Heart left ventricle (tissue), 16 donors: ENCODE measurements around the gene SHISA9. TPM values are rescaled to one million over a fixed set of nuclear protein-coding genes. Genes with fewer than 3 reads are reported as not detected.

Experiments
- ATAC-seq, 4 donors: fragments of 200-7000 bp; cut with Tn5 transposase; one replicate each; pipeline ENCODE4 v1.9.1; 2020 to 2022; ENCODE audit warnings: moderate library complexity in 4 of 4, mild to moderate bottlenecking in 3 of 4, moderate number of reproducible peaks in 1 of 4
- DNase-seq, 5 donors: peaks; one replicate each; pipeline ENCODE4 v3.0.0-alpha.2; 2020
- H3K27ac ChIP-seq, 12 donors: fragments of 200-600 bp; sonication (generic) in 4 of 12; one replicate each; pipeline versions ENCODE4 v1.5.0 to v1.8.0; 2016 to 2022; ENCODE audit warnings: mild to moderate bottlenecking in 2 of 12
- H3K27me3 ChIP-seq, 9 donors: fragments of 200-600 bp; sonication (generic) in 2 of 9; one replicate each; pipeline versions ENCODE4 v1.5.1 to v1.8.0; 2016 to 2022; ENCODE audit warnings: mild to moderate bottlenecking in 3 of 9
- H3K36me3 ChIP-seq, 9 donors: fragments of 200-600 bp; sonication (generic) in 2 of 9; one replicate each; pipeline versions ENCODE4 v1.5.0 to v1.8.0; 2018 to 2022; ENCODE audit warnings: mild to moderate bottlenecking in 2 of 9
- H3K4me1 ChIP-seq, 12 donors: fragments of 200-600 bp; sonication (generic) in 4 of 12; one replicate each; pipeline versions ENCODE4 v1.5.0 to v1.8.0; 2016 to 2022; ENCODE audit warnings: mild to moderate bottlenecking in 3 of 12
- H3K4me3 ChIP-seq, 12 donors: fragments of 200-600 bp; sonication (generic) in 4 of 12; one replicate each; pipeline versions ENCODE4 v1.5.0 to v1.8.0; 2017 to 2022; ENCODE audit warnings: mild to moderate bottlenecking in 9 of 12, moderate library complexity in 4 of 12
- H3K9me3 ChIP-seq, 12 donors: fragments of 200-600 bp; sonication (generic) in 4 of 12; one replicate each; pipeline versions ENCODE4 v1.5.0 to v1.8.0; 2016 to 2022; ENCODE audit warnings: mild to moderate bottlenecking in 1 of 12
- POLR2A ChIP-seq, 2 donors: fragments of 450-650 bp; IDR thresholded peaks; one replicate each; pipeline ENCODE4 v1.6.1; 2017; ENCODE audit warnings: antibody characterized with exemption in 2 of 2, mild to moderate bottlenecking in 2 of 2, moderate library complexity in 2 of 2
- WGBS, 4 donors: extraction: QIAGEN DNeasy Blood & Tissue Kit in 2 of 4; methylation state at CpG; one replicate each; pipeline versions ENCODE4 v1.1.5 to v1.1.7; 2013 to 2018; 5-methylcytosine and 5-hydroxymethylcytosine counted together
- intact Hi-C, 10 donors: fragments of 100-400 bp; cut with DNase I; formaldehyde crosslinking; loops; one replicate each; pipeline versions ENCODE4 v1.11.1 to v1.14.2; 2022
- polyA plus RNA-seq, 2 donors: library from polyadenylated mRNA; stranded (reverse); fragments of 200-250 nt; gene quantifications; one replicate each; pipeline ENCODE4 v1.2.3, GENCODE V29; 2013
- total RNA-seq, 9 donors: library from RNA; depleted of rRNA in 2 of 9; stranded (reverse); fragments of >200 nt in 2 of 9; fragmentation: NEBNext Ultra II Directional in 3 of 9; extraction: Animal tissue kit (Norgen Biotek cat#: 25700) in 3 of 9; gene quantifications; one replicate each; pipeline versions ENCODE4 v1.1.0 to v1.2.4, GENCODE V29; 2016 to 2023
- TF ChIP-seq, protein P1 (sequence below), 12 donors: fragments of 200-600 bp; sonication (generic) in 4 of 12; IDR thresholded peaks; one replicate each; pipeline versions ENCODE4 v1.5.0 to v1.8.0; 2018 to 2022; ENCODE audit warnings: antibody characterized with exemption in 12 of 12, mild to moderate bottlenecking in 5 of 12
- donor health status: ischemic (EF 13 %, LVEDD 7.1; RV severe dilation, severe dysfunction).
- donor health status: healthy with polysubstance abuse.
- donor health status: DM: no; HTN: yes; CAD: no.
- donor health status: DM: no; HTN: no; CAD: no.
- donor health status: ischemic (EF 25% LVEDD 6.9; RV normal size, moderate dysfunction).
- donor health status: ischemic (EF 25% LVEDD 5.7; RV mildly dilated, moderate dysfunction).
- donor health status: healthy.
- donor health status: DM: yes; HTN: yes; CAD: no.
- donor health status: ischemic (EF 35%, LVEDD 5.7; RV mildly dilated, moderate dysfunction).
- donor health status: nonischemic (EF 11% LVEDD 7.7; RV severe dilation, severe dysfunction).
- donor health status: DM: yes; HTN: yes; CAD: no.
- donor health status: PGD.
- donor health status: ischemic (EF 29% LVEDD 5.4; RV normal size, mild dysfunction).
- donor health status: nonischemic (EF 23%, LVEDD 6.1; RV moderate dilation, normal function).

Gene SHISA9
- total and polyA plus RNA-seq, 11 donors, result 0.08 to 0.83 (median 0.24) TPM; not detected in 1

DNA sequence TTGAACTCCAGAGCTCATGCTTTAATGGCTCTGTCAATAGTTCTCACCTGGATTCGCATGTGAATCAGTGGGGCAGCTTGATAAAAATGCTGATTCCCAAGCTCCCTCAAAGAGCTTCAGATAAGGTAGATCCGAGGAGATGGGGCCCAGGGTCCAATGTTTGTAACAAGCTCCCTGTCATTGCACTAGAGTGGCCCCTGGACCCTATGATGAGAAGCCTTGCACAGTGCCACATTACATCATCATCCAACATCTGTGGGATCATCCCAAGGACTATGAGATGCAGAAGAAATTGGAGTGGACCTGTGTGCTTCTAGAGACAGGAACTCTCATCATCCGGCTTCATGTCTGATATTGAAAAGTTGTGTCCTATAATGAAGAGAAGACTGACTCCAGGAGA, 340.8 kb downstream of the SHISA9 start:
- WGBS, 4 donors, result 63 to 80% (median 71%) methylated on average over 3 of the region's 3 CpGs
- H3K27me3 ChIP-seq, result no peaks in the 10 kb centered on the region
- DNase-seq, result no peak
- H3K4me3 ChIP-seq, result no peak overlapping the region
- no peak for ATAC-seq
- no peak overlapping the region for H3K27ac ChIP-seq
- no peaks in the 10 kb centered on the region for H3K36me3 ChIP-seq
- H3K4me1 ChIP-seq, result no peaks in the 10 kb centered on the region
- intact Hi-C loops, result no loop called here
- TF ChIP-seq, protein P1, sequence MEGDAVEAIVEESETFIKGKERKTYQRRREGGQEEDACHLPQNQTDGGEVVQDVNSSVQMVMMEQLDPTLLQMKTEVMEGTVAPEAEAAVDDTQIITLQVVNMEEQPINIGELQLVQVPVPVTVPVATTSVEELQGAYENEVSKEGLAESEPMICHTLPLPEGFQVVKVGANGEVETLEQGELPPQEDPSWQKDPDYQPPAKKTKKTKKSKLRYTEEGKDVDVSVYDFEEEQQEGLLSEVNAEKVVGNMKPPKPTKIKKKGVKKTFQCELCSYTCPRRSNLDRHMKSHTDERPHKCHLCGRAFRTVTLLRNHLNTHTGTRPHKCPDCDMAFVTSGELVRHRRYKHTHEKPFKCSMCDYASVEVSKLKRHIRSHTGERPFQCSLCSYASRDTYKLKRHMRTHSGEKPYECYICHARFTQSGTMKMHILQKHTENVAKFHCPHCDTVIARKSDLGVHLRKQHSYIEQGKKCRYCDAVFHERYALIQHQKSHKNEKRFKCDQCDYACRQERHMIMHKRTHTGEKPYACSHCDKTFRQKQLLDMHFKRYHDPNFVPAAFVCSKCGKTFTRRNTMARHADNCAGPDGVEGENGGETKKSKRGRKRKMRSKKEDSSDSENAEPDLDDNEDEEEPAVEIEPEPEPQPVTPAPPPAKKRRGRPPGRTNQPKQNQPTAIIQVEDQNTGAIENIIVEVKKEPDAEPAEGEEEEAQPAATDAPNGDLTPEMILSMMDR (IDR thresholded peaks at IDR 0.05), result no peak
- TF ChIP-seq POLR2A (IDR thresholded peaks at IDR 0.05), result no peak
- H3K9me3 ChIP-seq, result peaks cover 0 to 4% (median 0%) of the 10 kb centered on the region in 12 donors

DNA sequence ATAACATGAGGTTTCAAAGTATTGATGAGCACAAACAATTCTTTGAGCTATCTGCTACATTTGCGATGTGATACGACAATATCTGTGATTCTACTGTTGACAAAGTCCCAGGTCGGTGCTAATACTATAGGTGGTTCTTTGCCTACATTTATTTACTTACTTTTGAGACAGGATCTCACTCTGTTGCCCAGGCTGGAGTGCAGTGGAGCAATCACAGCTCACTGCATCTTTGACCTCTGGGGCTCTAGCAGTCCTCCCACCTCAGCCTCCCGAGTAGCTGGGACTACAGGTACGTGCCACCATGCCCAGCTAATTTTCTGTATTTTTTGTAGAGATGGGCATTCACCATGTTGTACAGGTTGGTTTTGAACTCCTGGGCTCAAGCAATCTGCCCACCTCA, 343.4 kb downstream of the SHISA9 start:
- Histone ChIP-seq H3K9me3 (peaks cover 0 to 3% (median 0%) of the 10 kb centered on the region in 12 donors), H3K4me1 (no peaks in the 10 kb centered on the region), H3K27ac (no peak overlapping the region), H3K36me3 (no peaks in the 10 kb centered on the region), H3K27me3 (no peaks in the 10 kb centered on the region), H3K4me3 (no peak overlapping the region)
- intact Hi-C loops, result no loop called here
- ATAC-seq (no peak), DNase-seq (no peak)
- TF ChIP-seq, protein P1 (IDR thresholded peaks at IDR 0.05), result no peak
- no peak for TF ChIP-seq POLR2A (IDR thresholded peaks at IDR 0.05)
- 83 to 92% (median 89%) methylated on average over 5 of the region's 5 CpGs for WGBS, 4 donors

DNA sequence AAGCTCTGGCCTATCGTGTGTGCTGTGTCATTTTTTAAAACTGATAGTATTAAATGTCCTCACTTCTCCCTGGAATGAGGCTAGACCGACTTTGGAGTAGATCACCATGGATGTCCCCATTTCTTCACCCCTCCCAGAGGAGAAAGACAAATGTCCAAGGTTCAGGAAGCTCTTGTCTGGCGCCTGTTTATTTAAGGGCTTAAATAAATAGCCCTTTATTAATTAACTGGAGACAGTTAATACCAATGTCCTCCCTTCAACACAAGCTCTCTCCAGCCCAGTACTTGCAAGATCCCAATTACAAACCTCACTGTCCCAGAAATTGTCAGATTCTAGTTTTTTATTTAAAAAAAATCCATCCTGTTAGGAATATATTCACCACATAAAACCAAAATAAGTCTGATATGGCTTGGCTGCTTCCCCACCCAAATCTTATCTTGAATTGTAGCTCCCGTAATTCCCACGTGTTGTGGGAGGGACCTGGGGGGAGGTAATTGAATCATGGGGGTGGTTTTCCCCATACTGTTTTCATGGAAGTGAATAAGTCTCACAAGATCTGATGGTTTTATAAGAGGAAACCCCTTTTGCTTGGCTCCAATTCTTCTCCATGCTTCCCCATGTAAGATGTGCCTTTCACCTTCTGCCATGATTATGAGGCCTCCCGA, 344.4 kb downstream of the SHISA9 start:
- Histone ChIP-seq H3K4me3 (no peak overlapping the region), H3K36me3 (no peaks in the 10 kb centered on the region), H3K9me3 (no peaks in the 10 kb centered on the region), H3K27me3 (no peaks in the 10 kb centered on the region), H3K4me1 (no peaks in the 10 kb centered on the region), H3K27ac (no peak overlapping the region)
- TF ChIP-seq, protein P1 (IDR thresholded peaks at IDR 0.05), result no peak
- no peak for TF ChIP-seq POLR2A (IDR thresholded peaks at IDR 0.05)
- DNase-seq (no peak), ATAC-seq (no peak)
- intact Hi-C loops, result no loop called here
- 59 to 72% (median 66%) methylated on average over 6 of the region's 6 CpGs for WGBS, 4 donors

DNA sequence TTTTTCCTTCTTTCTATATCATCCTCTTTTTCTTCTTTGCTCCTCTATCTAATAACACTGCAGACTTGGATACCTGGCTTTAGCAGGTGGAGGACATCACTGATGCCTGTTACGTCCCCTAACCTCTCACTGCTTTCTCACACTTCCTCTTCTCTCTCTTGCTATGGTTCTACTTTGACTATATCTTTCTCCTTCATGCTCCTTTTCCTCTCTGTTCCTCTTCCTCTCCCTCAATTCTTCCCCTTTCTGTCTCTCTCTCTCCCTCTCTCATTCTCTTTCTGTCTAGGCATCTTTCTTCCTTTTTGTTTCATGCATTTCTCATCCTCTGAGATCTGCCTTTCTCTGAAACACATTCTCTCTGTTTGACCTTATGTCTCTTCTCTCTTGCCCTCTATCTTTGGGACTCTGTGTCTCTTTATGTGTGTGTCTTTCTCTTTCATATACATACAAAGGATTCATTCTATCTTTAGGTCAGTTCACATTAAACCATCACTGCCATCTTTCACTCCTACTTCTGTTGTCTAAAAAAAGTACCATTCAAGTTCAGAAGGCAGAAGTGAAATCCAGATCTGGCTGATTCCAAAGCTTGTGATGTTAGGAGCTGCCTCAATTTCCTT, 353.7 kb downstream of the SHISA9 start:
- Histone ChIP-seq H3K27ac (no peak overlapping the region), H3K9me3 (peaks cover 0 to 10% (median 0%) of the 10 kb centered on the region in 12 donors), H3K36me3 (no peaks in the 10 kb centered on the region), H3K27me3 (no peaks in the 10 kb centered on the region), H3K4me3 (no peak overlapping the region), H3K4me1 (no peaks in the 10 kb centered on the region)
- DNase-seq (no peak), ATAC-seq (no peak)
- TF ChIP-seq, protein P1 (IDR thresholded peaks at IDR 0.05), result no peak
- TF ChIP-seq POLR2A (IDR thresholded peaks at IDR 0.05), result no peak
- WGBS, 4 donors, result 48 to 69% (median 61%) methylated on average over 1 of the region's 1 CpG
- intact Hi-C loops, result no loop called here
